ENCODE measurements around the gene EIF4E.

- TF ChIP-seq CTCF (IDR thresholded peaks at IDR 0.05; ENCODE audit: low read depth, low read length) (no peak), MYC (IDR thresholded peaks at IDR 0.05; ENCODE audit: low read depth, low read length) (no peak)
Observed at GRCh38 chr4:98850937-98851336, 78.0 kb downstream of the EIF4E start.
